Prostate gland (tissue), 2 donors: ENCODE results near the gene FUBP3. TPM values are rescaled to one million over a fixed set of nuclear protein-coding genes. Genes with fewer than 3 reads are reported as not detected.

Source experiments
- DNase-seq: peaks from one replicate; pipeline ENCODE4 v3.0.0-alpha.2; 2019; ENCODE audit warnings: low spot score
- H3K27ac ChIP-seq, 2 donors: fragments of 200-600 bp; sonication (generic); 2 replicates each; pipeline ENCODE4 v1.5.1; 2017 to 2019
- H3K27me3 ChIP-seq: fragments of 200-600 bp; sonication (generic); replicated peaks from 2 replicates; pipeline ENCODE4 v1.5.1; 2019; ENCODE audit not compliant: insufficient read depth
- H3K36me3 ChIP-seq, 2 donors: fragments of 200-600 bp; sonication (generic); 1 replicate in 1 of 2; 2 replicates in 1 of 2; pipeline versions ENCODE4 v1.5.1 to v1.8.1; 2017 to 2019
- H3K4me1 ChIP-seq: fragments of 200-600 bp; sonication (generic); replicated peaks from 2 replicates; pipeline ENCODE4 v1.5.1; 2019
- H3K4me3 ChIP-seq, 2 donors: fragments of 200-600 bp; sonication (generic); 2 replicates each; pipeline ENCODE4 v1.5.1; 2017 to 2019
- H3K9me3 ChIP-seq: fragments of 200-600 bp; sonication (generic); 2 replicates; pipeline ENCODE4 v1.5.1; 2017
- POLR2A ChIP-seq: fragments of 450-650 bp; IDR thresholded peaks from one replicate; pipeline ENCODE4 v1.6.1; 2016; ENCODE audit warnings: antibody characterized with exemption, mild to moderate bottlenecking
- POLR2AphosphoS5 ChIP-seq: sonication (generic); formaldehyde crosslinking; IDR thresholded peaks from one replicate; pipeline ENCODE4 v1.6.1; 2017; ENCODE audit warnings: antibody characterized with exemption
- WGBS: methylation state at CpG from one replicate; pipeline ENCODE4 v1.1.5; 2018; 5-methylcytosine and 5-hydroxymethylcytosine counted together
- intact Hi-C: fragments of 100-400 bp; cut with DNase I; formaldehyde crosslinking; loops from one replicate; pipeline ENCODE4 v1.14.2; 2022
- total RNA-seq, 2 donors: library from RNA; depleted of rRNA; stranded (reverse); fragments of >200 nt; gene quantifications; one replicate each; pipeline ENCODE4 v1.1.0, GENCODE V29; 2016
- TF ChIP-seq, protein P1 (sequence below), 4 experiments: fragments of 200-600 bp in 2 of 4; fragments of 450-650 bp in 2 of 4; sonication (generic) in 2 of 4; IDR thresholded peaks; 1 replicate in 3 of 4; 2 replicates in 1 of 4; pipeline ENCODE4 v1.5.1; 2016 to 2019; ENCODE audit warnings: antibody characterized with exemption in 4 of 4, mild to moderate bottlenecking in 2 of 4, moderate library complexity in 2 of 4

The FUBP3 gene
- total RNA-seq, 2 donors from 2014 or later, result 40.4 to 111 TPM

DNA sequence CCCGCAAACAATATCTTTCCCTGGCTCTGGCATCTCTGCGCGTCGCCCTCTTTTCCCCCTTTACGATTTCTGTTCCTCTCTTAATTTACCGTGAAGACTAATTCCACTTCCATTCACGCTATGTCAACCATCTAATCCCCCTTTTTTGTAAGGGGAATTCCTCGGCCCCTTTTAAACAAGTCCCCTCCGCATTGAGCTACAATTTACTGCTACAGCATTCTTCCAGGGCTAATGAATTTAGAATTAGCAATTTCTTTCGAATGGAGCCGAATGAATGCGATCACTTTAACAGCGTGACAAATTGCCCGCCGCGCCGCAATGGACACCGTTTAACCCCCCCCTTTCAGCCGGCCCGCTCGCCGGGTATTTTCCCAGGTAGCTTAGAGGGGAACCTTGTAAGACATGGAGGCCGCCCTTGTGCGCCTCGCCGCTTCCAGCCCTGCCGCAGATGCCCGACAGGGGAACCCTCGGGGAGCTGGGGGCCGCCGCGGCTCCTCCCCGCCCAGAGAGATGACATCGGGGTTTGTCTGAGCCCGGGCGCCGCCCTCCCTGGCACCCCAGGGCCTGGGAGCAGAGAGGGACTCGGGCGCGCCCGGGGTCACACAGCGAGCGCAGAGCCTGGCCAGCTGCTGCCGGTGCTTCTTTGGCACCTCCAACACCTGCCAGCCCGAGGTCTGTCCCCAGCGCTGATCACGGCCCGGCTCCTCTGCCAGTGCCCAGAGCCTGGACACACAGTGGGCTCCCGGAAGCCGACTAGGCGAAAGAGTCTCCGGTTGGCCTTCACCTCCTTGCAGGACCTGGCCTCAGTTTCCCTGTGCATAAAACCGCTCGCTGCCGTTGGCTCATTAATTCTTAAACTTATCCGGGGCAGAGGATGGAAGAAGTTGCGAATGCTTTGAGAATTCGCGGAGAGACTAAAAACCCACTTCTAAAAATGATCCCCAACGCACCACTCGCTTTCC, 86.3 kb downstream of the FUBP3 start:
- DNase-seq, result no peak
- 6% methylated on average over 56 of the region's 61 CpGs for WGBS
- H3K4me1 ChIP-seq, result no peaks in the 10 kb centered on the region
- TF ChIP-seq, protein P1, sequence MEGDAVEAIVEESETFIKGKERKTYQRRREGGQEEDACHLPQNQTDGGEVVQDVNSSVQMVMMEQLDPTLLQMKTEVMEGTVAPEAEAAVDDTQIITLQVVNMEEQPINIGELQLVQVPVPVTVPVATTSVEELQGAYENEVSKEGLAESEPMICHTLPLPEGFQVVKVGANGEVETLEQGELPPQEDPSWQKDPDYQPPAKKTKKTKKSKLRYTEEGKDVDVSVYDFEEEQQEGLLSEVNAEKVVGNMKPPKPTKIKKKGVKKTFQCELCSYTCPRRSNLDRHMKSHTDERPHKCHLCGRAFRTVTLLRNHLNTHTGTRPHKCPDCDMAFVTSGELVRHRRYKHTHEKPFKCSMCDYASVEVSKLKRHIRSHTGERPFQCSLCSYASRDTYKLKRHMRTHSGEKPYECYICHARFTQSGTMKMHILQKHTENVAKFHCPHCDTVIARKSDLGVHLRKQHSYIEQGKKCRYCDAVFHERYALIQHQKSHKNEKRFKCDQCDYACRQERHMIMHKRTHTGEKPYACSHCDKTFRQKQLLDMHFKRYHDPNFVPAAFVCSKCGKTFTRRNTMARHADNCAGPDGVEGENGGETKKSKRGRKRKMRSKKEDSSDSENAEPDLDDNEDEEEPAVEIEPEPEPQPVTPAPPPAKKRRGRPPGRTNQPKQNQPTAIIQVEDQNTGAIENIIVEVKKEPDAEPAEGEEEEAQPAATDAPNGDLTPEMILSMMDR (IDR thresholded peaks at IDR 0.05), result no peak
- TF ChIP-seq POLR2A (no peak), POLR2AphosphoS5 (no peak)
- no peak overlapping the region for H3K4me3 ChIP-seq
- no peaks in the 10 kb centered on the region for H3K36me3 ChIP-seq
- intact Hi-C loops, result loop anchor here (10.0 kb wide), 1 partner anchor 71 kb away; no protein-coding TSS in a partner anchor
- H3K9me3 ChIP-seq, result no peaks in the 10 kb centered on the region
- no peak overlapping the region for H3K27ac ChIP-seq
- H3K27me3 ChIP-seq, result peaks cover 56% of the 10 kb centered on the region

DNA sequence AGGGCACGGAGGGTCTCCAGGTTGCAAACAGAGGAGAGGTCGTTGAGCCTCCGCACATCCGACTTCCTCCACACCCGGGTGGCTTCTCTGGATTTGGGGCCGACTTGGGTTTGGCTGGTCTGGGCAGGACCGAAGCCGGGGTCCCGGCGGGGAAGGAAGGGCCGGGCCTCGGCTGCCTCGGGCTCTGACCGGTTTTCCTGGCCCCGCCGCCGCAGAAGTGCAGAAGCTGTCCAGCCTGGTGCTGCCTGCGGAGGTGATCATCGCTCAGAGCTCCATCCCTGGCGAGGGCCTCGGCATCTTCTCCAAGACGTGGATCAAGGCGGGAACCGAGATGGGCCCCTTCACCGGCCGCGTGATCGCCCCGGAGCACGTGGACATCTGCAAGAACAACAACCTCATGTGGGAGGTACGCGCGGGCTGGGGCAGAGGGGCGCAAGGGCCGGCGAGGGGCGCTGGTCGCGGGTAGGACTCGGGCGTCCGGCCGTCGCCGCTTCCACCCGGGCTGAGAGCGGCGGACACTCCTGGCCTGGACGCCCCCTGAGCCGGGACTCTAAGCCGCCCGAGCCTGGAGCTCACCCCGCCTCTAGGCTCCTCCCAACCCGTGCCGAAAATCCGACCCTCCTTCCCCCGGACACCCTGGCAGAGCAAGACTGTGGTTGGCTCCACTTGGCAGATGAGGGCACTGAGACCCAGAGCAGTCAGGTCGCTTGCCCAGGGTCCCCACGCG, 87.2 kb downstream of the FUBP3 start:
- peaks cover 48% of the 10 kb centered on the region for H3K27me3 ChIP-seq
- no peak overlapping the region for H3K27ac ChIP-seq
- no peaks in the 10 kb centered on the region for H3K36me3 ChIP-seq
- H3K9me3 ChIP-seq, result no peaks in the 10 kb centered on the region
- no peak for TF ChIP-seq POLR2AphosphoS5
- TF ChIP-seq POLR2A, result no peak
- TF ChIP-seq, protein P1 (IDR thresholded peaks at IDR 0.05), result no peak
- no peak for DNase-seq
- H3K4me1 ChIP-seq, result no peaks in the 10 kb centered on the region
- no peak overlapping the region for H3K4me3 ChIP-seq
- WGBS, result 13% methylated on average over 48 of the region's 60 CpGs
- intact Hi-C loops, result loop anchor here (10.0 kb wide), 1 partner anchor 72 kb away; no protein-coding TSS in a partner anchor

DNA sequence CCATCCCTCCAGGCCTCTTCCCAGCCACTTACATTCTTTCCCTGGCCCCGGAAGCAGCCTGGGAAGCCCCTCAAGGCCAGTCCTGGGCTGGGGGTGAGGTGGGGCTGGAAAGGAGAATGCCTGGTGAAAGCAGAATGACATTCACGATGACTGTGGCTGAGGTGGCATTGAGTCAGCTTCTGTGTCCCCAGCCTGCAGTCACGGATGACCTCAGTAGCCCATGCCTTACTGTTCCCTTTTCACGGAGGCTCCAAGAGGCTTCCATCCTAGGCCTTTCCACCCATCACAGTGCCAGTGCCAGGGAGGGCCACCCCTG, 87.7 kb downstream of the FUBP3 start:
- H3K9me3 ChIP-seq, result no peaks in the 10 kb centered on the region
- H3K27me3 ChIP-seq, result peaks cover 44% of the 10 kb centered on the region
- no peaks in the 10 kb centered on the region for H3K36me3 ChIP-seq
- DNase-seq, result no peak
- H3K27ac ChIP-seq, result no peak overlapping the region
- no peak overlapping the region for H3K4me3 ChIP-seq
- intact Hi-C loops, result loop anchor here (10.0 kb wide), 1 partner anchor 72 kb away; no protein-coding TSS in a partner anchor
- WGBS, result 84% methylated on average over 4 of the region's 4 CpGs
- no peaks in the 10 kb centered on the region for H3K4me1 ChIP-seq
- TF ChIP-seq POLR2AphosphoS5, result no peak
- TF ChIP-seq POLR2A, result no peak
- TF ChIP-seq, protein P1 (IDR thresholded peaks at IDR 0.05), result no peak

DNA sequence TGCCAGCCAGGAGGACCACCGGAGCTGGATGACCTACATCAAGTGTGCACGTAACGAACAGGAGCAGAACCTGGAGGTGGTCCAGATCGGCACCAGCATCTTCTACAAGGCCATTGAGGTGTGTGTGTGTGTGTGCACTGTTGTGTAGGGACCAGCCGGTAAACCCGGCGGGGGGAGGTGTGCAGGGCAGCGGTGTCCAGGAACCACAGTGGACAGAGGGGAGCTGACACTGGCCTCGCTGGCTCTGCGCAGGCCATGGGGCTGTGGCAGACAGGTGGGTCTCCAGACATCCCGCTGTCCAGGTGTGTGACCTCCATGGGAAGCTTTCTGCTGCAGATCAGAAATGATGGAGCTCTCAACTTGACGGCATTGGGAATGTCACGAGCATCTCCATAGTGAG, 88.8 kb downstream of the FUBP3 start:
- Histone ChIP-seq H3K27ac (no peak overlapping the region), H3K36me3 (no peaks in the 10 kb centered on the region), H3K9me3 (no peaks in the 10 kb centered on the region), H3K4me3 (no peak overlapping the region), H3K4me1 (no peaks in the 10 kb centered on the region), H3K27me3 (peaks cover 34% of the 10 kb centered on the region)
- 94% methylated on average over 10 of the region's 13 CpGs for WGBS
- intact Hi-C loops, result loop anchor here (10.0 kb wide), 1 partner anchor 73 kb away; no protein-coding TSS in a partner anchor
- DNase-seq, result no peak
- no peak for TF ChIP-seq POLR2AphosphoS5
- TF ChIP-seq, protein P1 (IDR thresholded peaks at IDR 0.05), result no peak
